HK-2 (cell line): ENCODE measurements around the gene N4BP2L2.
"Not testable (repeated sequence)": the region's sequence is repeated elsewhere in the genome, so short reads cannot be mapped to it uniquely, and the experiment has no call there.

Source experiments
- DNase-seq: peaks from one replicate; pipeline ENCODE4 v3.0.0-alpha.2; 2018; ENCODE audit not compliant: unreplicated experiment

N4BP2L2 gene

GRCh38 chr13:32538621-32539246 lies at the start of gene N4BP2L2:
N4BP2L2 (minus strand) TSS chr13:32538795; CDS start chr13:32537027, 1,768 bp downstream.
- DNase-seq: peak; percentile 83

- DNase-seq: no peak
Measured at GRCh38 chr13:32587811-32588170, 49.2 kb upstream of the N4BP2L2 start.

- DNase-seq: peak; percentile 52
Measured at GRCh38 chr13:32587011-32587810, 48.6 kb upstream of the N4BP2L2 start.

DNA sequence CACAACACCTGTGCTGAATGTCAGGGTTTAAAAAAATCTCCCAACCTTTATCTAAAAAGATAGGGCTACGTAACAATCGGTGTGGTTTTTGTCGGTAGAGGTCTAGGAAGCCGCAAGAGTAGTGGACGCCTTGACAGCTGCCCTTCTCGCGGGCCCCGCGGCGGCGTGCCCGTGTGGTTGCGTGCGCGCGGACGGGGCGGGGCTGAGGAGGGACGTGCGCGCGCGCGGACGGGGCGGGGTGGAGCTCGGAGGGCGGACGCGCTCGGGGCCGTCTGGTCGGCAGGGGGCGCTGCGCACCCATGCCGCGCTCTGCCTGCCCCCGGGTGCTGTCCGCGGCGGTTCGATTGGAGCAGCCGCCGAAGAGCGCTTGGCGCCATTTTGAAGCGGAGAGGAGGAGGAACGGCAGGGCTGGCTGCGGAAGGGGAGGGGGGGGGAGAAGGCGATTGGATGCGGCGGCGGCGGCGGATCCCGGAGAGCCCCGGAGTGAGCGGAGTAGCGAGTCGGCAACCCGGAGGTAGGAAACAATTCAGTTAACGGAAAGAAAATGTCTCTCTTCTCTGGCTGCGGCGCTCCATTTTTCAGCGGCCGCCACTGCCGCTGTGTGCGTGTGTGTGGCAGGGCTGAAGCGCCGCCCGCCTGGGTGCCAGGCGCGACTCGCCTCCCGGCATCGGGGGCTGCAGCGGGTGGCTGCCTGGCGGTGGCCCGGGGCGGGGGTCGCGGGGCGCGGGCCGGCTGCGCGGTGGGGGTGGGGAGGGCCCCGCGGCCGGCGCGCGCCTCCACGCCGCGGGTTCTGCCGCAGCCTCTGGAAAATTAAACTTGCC lies 47.7 kb upstream of the N4BP2L2 start, which contains the start of gene PDS5B:
TSS of gene PDS5B (plus strand) at position 373 of the 821 bp plus-strand sequence. CDS start 62,321 bp downstream, outside the sequence.
- peak; percentile 87 for DNase-seq

GRCh38 chr13:32585550-32586079 lies 47.0 kb upstream of the N4BP2L2 start:
- DNase-seq: peak; percentile 5

- DNase-seq: no peak
Measured at GRCh38 chr13:32582991-32583390, 44.4 kb upstream of the N4BP2L2 start.

GRCh38 chr13:32582281-32582680 lies 43.7 kb upstream of the N4BP2L2 start:
- DNase-seq: no peak

DNA sequence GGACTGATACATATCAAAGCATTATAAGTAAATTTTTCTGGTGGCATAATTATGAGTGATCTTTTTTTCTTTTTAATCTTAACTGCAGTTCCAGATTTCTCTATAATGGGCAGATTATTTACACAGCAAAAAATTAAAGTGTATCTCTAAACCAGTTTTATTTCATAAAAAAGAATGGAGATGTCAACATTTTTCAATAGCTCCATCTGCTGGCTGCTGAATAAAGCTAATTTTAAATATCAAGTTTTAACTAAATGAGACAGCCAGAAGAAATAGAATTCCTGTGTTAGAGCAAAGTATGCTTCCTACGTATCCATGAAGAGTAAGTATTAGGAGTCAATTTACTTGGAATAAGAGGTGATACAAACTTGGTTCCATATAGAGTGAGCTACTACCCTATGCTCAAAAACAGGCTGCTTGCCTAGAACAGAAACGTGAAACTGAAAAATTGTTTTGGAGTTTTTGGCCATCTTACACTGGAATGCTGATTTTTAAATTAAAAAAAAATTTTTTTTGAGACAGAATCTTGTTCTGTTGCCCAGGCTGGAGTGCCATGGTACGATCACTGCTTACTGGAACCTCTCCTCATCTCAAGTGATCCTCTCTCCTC lies 42.7 kb upstream of the N4BP2L2 start:
- no peak for DNase-seq

DNA sequence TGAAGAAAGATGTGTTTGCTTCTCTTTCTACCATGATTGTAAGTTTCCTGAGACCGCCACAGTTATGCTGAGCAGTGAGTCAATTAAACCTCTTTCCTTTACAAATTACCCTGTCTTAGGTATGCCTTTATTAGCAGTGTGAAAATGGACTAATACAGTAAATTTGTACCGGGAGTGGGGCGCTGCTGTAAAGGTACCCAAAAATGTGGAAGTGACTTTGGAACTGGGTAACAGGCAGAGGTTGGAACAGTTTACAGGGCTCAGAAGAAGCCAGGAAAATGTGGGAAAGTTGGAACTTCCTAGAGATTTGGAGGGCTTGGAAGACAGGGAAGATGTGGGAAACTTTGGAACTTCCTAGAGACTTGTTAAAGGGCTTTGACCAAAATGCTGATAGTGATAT lies 38.4 kb upstream of the N4BP2L2 start:
- DNase-seq: no peak

- DNase-seq: not testable (repeated sequence)
Measured at GRCh38 chr13:32575687-32576086, 37.1 kb upstream of the N4BP2L2 start.

GRCh38 chr13:32560842-32561241 lies 22.2 kb upstream of the N4BP2L2 start:
- not testable (repeated sequence) for DNase-seq

DNA sequence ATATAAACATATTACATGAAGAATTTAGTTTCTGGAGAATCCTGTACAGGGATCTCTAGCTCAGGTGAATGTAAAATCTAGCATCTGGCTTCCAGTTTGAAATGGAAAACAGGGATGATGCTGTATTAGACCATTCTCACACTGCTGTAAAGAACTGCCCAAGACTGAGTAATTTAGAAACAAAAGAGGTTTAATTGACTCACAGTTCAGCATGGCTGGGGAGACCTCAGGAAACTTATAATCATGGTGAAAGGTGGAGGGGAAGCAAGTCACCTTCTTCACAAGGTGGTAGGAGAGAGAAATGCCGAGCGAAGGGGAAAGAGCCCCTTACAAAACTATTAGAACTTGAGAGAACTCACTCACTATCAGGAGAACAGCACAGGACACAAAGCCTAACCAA lies 17.0 kb upstream of the N4BP2L2 start:
- no peak for DNase-seq

GRCh38 chr13:32553720-32554119 lies 15.1 kb upstream of the N4BP2L2 start:
- DNase-seq: no peak

GRCh38 chr13:32549788-32550187 lies 11.2 kb upstream of the N4BP2L2 start:
- DNase-seq: no peak

DNA sequence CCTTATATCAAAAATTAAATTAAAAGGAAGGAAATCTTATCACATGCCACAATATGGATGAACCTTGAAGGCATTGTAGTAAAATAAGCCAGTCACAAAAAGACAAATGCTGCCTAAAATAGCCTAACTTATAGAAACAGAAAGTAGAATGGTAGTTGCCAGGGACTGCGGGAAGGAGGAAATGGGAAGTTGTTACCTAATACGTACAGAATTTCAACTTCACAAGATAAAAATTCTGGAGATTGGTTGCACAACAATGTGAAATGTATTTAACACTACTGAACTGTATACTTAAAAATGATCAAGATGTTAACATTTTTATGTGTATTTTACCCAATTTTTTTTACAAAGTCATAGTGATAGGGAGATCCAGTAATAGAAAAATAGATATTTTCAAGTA lies 10.2 kb upstream of the N4BP2L2 start:
- DNase-seq: no peak

DNA sequence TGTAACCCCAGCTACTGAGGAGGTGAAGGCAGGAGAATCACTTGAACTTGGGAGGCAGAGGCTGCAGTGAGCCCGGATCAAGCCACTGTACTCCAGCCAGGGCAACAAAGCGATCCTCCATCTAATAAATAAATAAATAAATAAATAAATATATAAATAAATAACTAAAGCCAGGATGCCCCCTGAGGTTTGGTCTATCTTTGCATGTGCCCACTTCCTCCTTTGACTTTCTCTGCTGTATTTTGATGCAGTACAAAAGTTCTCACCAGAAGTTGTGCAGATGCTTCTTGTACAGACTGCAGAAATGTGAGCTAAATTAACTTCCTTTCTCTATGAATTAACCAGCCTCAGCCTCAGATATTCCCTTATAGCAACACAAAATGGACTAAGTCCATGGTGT lies 6.5 kb upstream of the N4BP2L2 start:
- no peak for DNase-seq

- DNase-seq: no peak
Measured at GRCh38 chr13:32542221-32542620, 3.6 kb upstream of the N4BP2L2 start.

GRCh38 chr13:32538143-32538620 lies 413 bp downstream of the N4BP2L2 start:
- no peak for DNase-seq

- peak; percentile 9 for DNase-seq
Measured at GRCh38 chr13:32537580-32538142, 934 bp downstream of the N4BP2L2 start.

DNA sequence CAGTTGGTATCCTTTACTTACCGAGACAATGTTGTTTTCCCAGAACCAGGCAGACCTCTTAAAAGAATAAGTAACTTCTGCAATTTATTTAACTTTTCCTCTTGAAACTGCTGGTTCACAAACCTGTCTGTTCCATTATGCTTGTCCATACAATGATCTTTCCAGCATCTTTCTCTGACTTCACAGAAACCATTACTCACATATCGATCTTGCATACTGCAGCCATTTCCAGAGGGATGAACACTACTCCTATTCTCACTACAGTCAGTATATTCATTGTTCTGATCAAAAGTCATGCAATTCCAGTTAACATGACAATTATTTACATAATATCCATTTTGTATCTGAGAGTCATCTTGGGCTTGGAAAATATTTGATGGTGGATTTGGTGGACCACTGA lies 2.8 kb downstream of the N4BP2L2 start:
- DNase-seq: no peak

DNA sequence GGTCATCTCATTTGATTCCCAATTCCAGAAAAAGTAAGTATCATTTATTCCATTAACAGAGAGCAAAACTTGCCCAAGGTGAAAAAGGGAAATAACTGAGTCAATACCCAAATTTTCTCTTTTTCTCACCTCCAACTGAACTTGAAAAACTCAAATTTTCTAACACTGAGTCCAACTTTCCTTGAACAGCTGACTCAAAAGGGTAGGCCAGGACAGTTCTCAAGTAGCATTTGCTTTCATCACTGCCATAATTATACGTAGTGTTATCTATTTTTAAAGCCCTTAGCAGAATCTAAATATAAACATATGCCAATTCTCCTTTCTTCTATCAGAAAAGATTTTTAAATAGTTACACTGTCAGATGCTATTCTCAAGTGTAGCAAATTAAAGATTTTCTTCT lies 3.5 kb downstream of the N4BP2L2 start:
- DNase-seq: no peak
